Ascending aorta (tissue), 2 donors: ENCODE measurements around the gene TRIO. TPM values are rescaled to one million over a fixed set of nuclear protein-coding genes. Genes with fewer than 3 reads are reported as not detected.

Experiments used
- DNase-seq, 2 donors: peaks; one replicate each; pipeline ENCODE4 v3.0.0-alpha.2; 2019; ENCODE audit warnings: low spot score in 2 of 2
- H3K27ac ChIP-seq, 2 donors: fragments of 200-600 bp; sonication (generic); one replicate each; pipeline ENCODE4 v1.5.1; 2016 to 2017; ENCODE audit warnings: mild to moderate bottlenecking in 1 of 2
- H3K27me3 ChIP-seq: fragments of 200-600 bp; sonication (generic); one replicate; pipeline ENCODE4 v1.5.1; 2017
- H3K36me3 ChIP-seq, 2 donors: fragments of 200-600 bp; sonication (generic); one replicate each; pipeline ENCODE4 v1.5.1; 2016
- H3K4me1 ChIP-seq, 2 donors: fragments of 200-600 bp; sonication (generic); one replicate each; pipeline ENCODE4 v1.5.1; 2016 to 2017; ENCODE audit warnings: mild to moderate bottlenecking in 1 of 2
- H3K4me3 ChIP-seq, 2 donors: fragments of 200-600 bp; sonication (generic); one replicate each; pipeline ENCODE4 v1.5.1; 2016 to 2017; ENCODE audit warnings: mild to moderate bottlenecking in 1 of 2
- H3K9me3 ChIP-seq, 2 donors: fragments of 200-600 bp; sonication (generic); one replicate each; pipeline ENCODE4 v1.5.1; 2016
- intact Hi-C: fragments of 100-400 bp; cut with DNase I; formaldehyde crosslinking; loops from one replicate; pipeline ENCODE4 v1.15.1; 2023
- total RNA-seq: library from RNA; depleted of rRNA; stranded (reverse); fragments of >200 nt; gene quantifications from one replicate; pipeline ENCODE4 v1.1.0, GENCODE V29; 2016
- TF ChIP-seq, protein P1 (sequence below), 3 experiments: fragments of 200-600 bp in 2 of 3; fragments of 450-650 bp in 1 of 3; sonication (generic) in 2 of 3; IDR thresholded peaks; one replicate each; pipeline ENCODE4 v1.5.1; 2016 to 2019; ENCODE audit warnings: antibody characterized with exemption in 3 of 3, mild to moderate bottlenecking in 1 of 3, moderate library complexity in 1 of 3

The TRIO gene
- total RNA-seq, 1 donor from 2014 or later: 262 TPM

DNA sequence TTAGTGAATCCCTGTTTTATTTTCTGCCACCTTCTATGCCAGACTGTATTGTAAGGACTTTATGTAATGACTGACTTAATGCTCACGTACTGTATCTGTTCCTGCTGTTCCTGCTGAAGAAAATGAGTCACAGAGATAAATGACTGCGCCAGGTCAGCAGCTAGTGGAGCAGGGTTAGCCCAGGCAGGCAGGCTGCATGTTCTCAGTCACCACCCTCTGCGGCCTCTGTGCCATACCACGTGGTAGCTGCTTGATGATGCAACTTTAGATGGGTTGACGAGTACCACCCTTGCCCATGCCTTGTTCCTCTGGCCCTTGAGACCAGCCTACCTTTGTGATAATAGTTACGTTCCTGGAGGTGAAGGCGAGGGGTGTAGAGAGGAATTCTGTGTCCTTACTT, 161.9 kb downstream of the TRIO start:
- TF ChIP-seq, protein P1, sequence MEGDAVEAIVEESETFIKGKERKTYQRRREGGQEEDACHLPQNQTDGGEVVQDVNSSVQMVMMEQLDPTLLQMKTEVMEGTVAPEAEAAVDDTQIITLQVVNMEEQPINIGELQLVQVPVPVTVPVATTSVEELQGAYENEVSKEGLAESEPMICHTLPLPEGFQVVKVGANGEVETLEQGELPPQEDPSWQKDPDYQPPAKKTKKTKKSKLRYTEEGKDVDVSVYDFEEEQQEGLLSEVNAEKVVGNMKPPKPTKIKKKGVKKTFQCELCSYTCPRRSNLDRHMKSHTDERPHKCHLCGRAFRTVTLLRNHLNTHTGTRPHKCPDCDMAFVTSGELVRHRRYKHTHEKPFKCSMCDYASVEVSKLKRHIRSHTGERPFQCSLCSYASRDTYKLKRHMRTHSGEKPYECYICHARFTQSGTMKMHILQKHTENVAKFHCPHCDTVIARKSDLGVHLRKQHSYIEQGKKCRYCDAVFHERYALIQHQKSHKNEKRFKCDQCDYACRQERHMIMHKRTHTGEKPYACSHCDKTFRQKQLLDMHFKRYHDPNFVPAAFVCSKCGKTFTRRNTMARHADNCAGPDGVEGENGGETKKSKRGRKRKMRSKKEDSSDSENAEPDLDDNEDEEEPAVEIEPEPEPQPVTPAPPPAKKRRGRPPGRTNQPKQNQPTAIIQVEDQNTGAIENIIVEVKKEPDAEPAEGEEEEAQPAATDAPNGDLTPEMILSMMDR (IDR thresholded peaks at IDR 0.05): no peak
- intact Hi-C loops: no loop called here
- no peak overlapping the region for H3K27ac ChIP-seq
- H3K4me1 ChIP-seq: no peaks in the 10 kb centered on the region
- no peak for DNase-seq
- no peaks in the 10 kb centered on the region for H3K27me3 ChIP-seq
- H3K36me3 ChIP-seq: peaks cover 30 to 56% of the 10 kb centered on the region in 2 donors
- no peak overlapping the region for H3K4me3 ChIP-seq
- H3K9me3 ChIP-seq: no peaks in the 10 kb centered on the region

DNA sequence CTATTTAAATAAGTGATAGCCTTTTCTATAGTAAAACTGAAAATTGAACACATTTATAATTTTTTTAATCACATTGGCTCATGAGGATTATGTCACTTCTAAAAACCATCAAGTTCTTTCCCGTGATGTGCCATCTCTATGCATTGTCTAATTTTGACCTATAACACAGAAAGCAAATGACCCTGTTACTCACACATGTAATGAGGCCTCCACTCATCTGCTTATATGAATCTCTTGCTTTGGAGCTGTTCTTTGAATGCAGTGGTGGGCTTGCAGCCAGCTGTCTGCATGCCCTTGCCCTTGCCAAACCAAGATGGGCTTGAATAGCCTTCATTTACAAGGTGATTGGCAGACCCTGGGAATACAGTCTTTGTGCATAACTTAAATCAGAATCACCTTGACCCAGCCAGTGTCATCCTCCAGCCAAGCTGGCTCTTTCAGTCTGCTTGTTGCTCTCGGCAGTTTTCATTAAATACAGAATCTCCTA, 163.2 kb downstream of the TRIO start:
- TF ChIP-seq, protein P1 (IDR thresholded peaks at IDR 0.05): no peak
- intact Hi-C loops: no loop called here
- H3K4me1 ChIP-seq: no peaks in the 10 kb centered on the region
- no peak overlapping the region for H3K27ac ChIP-seq
- H3K36me3 ChIP-seq: peaks cover 30 to 61% of the 10 kb centered on the region in 2 donors
- no peak overlapping the region for H3K4me3 ChIP-seq
- no peaks in the 10 kb centered on the region for H3K9me3 ChIP-seq
- H3K27me3 ChIP-seq: no peaks in the 10 kb centered on the region
- no peak for DNase-seq

DNA sequence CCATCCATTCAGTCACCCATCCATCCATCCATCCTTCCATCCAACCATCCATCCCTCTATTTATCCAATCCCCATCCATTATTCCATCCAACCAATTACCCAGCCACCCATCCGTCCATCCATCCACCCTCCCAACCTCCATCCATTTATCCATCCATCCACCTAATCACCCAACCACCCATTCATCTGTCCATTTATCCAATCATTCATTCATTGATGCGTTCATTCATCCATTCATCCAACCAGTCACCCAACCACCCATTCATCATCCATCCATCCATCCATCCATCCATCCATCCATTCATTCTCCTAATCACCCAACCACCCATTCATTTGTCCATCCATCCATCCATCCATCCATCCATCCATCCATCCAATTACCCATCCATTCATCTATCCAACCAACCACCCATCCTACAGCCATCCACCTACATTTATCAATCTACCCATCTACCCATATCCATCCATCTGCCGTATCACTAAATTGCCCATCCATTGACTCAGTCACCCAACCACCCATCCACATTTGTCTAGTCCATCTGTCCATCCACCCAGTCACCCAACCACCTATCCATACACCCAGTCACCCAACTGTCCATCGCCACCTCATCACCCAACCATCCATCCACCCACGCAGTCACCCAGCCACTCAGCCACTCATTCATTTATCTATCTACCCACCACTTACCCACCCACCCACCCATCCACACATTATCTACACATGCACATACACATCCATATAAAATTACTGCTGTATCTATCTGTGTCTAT, 165.4 kb downstream of the TRIO start:
- Histone ChIP-seq H3K4me3 (no peak overlapping the region), H3K27ac (no peak overlapping the region), H3K36me3 (peaks cover 27 to 68% of the 10 kb centered on the region in 2 donors), H3K27me3 (no peaks in the 10 kb centered on the region), H3K4me1 (peaks cover 0 to 5% of the 10 kb centered on the region in 2 donors), H3K9me3 (no peaks in the 10 kb centered on the region)
- no peak for DNase-seq
- TF ChIP-seq, protein P1 (IDR thresholded peaks at IDR 0.05): no peak
- intact Hi-C loops: no loop called here

DNA sequence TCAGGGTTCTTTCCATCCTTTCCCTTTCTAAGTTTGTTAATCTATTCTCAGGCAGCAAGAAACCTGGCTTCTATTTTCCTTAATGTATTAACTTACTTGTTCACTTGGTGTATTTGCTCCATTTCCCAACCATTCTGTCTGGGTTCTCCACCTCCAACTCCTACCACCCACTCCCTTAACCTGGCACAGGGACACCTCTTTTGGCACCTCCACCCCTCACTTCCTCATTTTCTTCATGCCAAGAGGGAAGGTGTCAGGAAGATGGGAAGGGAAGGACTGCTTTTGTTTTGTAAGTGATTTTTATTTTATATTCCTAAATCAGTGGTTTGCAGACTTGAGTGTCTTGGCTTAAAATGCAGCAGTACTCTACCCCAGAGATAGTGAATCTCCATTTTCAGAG, 166.1 kb downstream of the TRIO start:
- H3K27me3 ChIP-seq: no peaks in the 10 kb centered on the region
- no peak for DNase-seq
- H3K9me3 ChIP-seq: no peaks in the 10 kb centered on the region
- H3K4me3 ChIP-seq: no peak overlapping the region
- TF ChIP-seq, protein P1 (IDR thresholded peaks at IDR 0.05): no peak
- H3K27ac ChIP-seq: no peak overlapping the region
- H3K36me3 ChIP-seq: peaks cover 27 to 63% of the 10 kb centered on the region in 2 donors
- intact Hi-C loops: no loop called here
- peaks cover 0 to 5% of the 10 kb centered on the region in 2 donors for H3K4me1 ChIP-seq

DNA sequence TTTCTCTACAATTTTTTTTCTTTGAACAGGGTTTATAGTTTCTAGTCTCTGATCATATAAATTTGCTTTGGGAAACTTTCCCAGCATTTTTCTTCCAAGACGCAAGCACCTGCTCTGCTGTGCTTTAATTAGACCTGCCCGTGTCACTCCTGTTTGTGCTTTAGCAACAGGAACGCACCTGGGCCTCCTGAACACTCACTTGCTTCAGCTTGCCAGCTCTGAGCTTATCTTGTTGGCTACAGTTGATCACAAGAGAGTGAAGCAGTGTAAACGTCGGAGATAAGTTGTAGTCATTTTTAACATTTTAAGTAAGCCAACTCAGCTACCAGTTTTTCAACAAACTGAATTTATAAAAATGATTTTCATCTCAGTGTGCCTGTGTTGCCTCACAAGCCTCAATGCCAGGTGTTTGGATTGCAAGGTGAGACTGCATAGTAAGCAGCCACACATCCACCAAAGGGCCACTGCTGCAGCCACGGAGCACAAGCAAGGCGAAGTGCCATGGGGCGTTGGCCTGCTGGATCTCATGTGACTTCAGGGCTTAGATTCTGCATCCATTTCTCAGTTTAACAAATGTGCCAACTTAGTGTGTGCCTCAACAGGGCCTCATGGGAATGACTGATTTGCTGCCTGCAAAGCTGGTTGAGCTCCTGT, 166.9 kb downstream of the TRIO start:
- TF ChIP-seq, protein P1 (IDR thresholded peaks at IDR 0.05): no peak
- H3K4me1 ChIP-seq: peaks cover 0 to 5% of the 10 kb centered on the region in 2 donors
- H3K27me3 ChIP-seq: no peaks in the 10 kb centered on the region
- DNase-seq: no peak
- intact Hi-C loops: no loop called here
- peaks cover 21 to 55% of the 10 kb centered on the region in 2 donors for H3K36me3 ChIP-seq
- no peak overlapping the region for H3K4me3 ChIP-seq
- H3K9me3 ChIP-seq: no peaks in the 10 kb centered on the region
- no peak overlapping the region for H3K27ac ChIP-seq
